K562 (cell line): Measurements from ENCODE around the gene CCDC88C. TPM values are rescaled to one million over a fixed set of nuclear protein-coding genes. Genes with fewer than 3 reads are reported as not detected.

Experiments used
- ATAC-seq: fragments of 200-7000 bp; cut with Tn5 transposase; 3 replicates; pipeline ENCODE4 v1.9.1; 2020; ENCODE audit warnings: moderate library complexity
- BruUV-seq: library from RNA; stranded (reverse); fragments of 400-500 nt; replicated peaks from 2 replicates; lab custom pipeline; 2021; lab: Mats Ljungman, UMichigan
- CTCF ChIA-PET: fragments of 300-600 bp; formaldehyde crosslinking; extraction: SDS; loops from one replicate; lab custom pipeline; 2021; ENCODE audit warnings: low intra/inter-chr PET ratio; lab: Yijun Ruan, JAX
- POLR2A ChIA-PET: fragments of 300-600, 350-650 bp; sonication (Branson Sonifier 250); formaldehyde crosslinking; extraction: SDS; loops from one replicate; lab custom pipeline; 2021; ENCODE audit warnings: antibody characterized with exemption, inconsistent platforms; lab: Yijun Ruan, JAX
- DNase-seq, 4 experiments: peaks; one replicate each; pipeline versions ENCODE4 v3.0.0 to v3.0.0-alpha.2; 2011 to 2018; ENCODE audit warnings: low spot score in 3 of 4, mixed read lengths in 3 of 4; ENCODE audit errors: extremely low read depth in 1 of 4
- FAIRE-seq: peaks from 2 replicates; lab custom pipeline; 2011; peaks lifted over from hg19 to GRCh38; lab: Jason Lieb, UNC
- H2AFZ ChIP-seq: 2 replicates; pipeline ENCODE4 v1.6.0; 2011; ENCODE audit warnings: low read depth, low read length, control low read depth, inconsistent platforms
- H3K27ac ChIP-seq: fragments of 200-600 bp; 3 replicates; pipeline ENCODE4 v1.8.0; 2011; ENCODE audit warnings: low read depth, mild to moderate bottlenecking, control low read depth, inconsistent platforms, low read length, moderate library complexity, mixed read lengths; ENCODE audit errors: extremely low read depth
- H3K27me3 ChIP-seq, 2 experiments: fragments of 300-600 bp in 1 of 2; 2 replicates in 1 of 2; 3 replicates in 1 of 2; pipeline versions ENCODE4 v1.6.0 to v1.8.0; 2011; ENCODE audit warnings: inconsistent platforms in 2 of 2, low read length in 2 of 2, mild to moderate bottlenecking in 1 of 2, mixed read lengths in 1 of 2, moderate library complexity in 1 of 2; ENCODE audit not compliant: control insufficient read depth in 2 of 2, insufficient read depth in 2 of 2
- H3K36me3 ChIP-seq: fragments of 300-600 bp; 3 replicates; pipeline ENCODE4 v1.8.0; 2011; ENCODE audit warnings: mild to moderate bottlenecking, low read length, inconsistent platforms; ENCODE audit not compliant: control insufficient read depth, insufficient read depth
- H3K4me1 ChIP-seq, 2 experiments: fragments of 200-600 bp in 1 of 2; replicated peaks in 1 of 2; 2 replicates in 1 of 2; 3 replicates in 1 of 2; pipeline versions ENCODE4 v1.5.1 to v1.8.0; 2011; ENCODE audit warnings: inconsistent platforms in 2 of 2, low read length in 2 of 2, mild to moderate bottlenecking in 1 of 2, mixed read lengths in 1 of 2, moderate library complexity in 1 of 2; ENCODE audit not compliant: control insufficient read depth in 2 of 2, insufficient read depth in 2 of 2
- H3K4me2 ChIP-seq: 2 replicates; pipeline ENCODE4 v1.6.1; 2011; ENCODE audit warnings: low read length, control low read depth, inconsistent platforms, mixed read lengths; ENCODE audit not compliant: insufficient read depth
- H3K4me3 ChIP-seq: fragments of 200-600 bp; sonication (generic), shearing (Covaris generic); 2 replicates; pipeline ENCODE4 v1.5.1; 2016; ENCODE audit warnings: control low read depth, inconsistent platforms
- H3K79me2 ChIP-seq: fragments of 200-600 bp; 3 replicates; pipeline ENCODE4 v1.8.0; 2011; ENCODE audit warnings: low read length, inconsistent platforms; ENCODE audit not compliant: control insufficient read depth, insufficient read depth
- H3K9ac ChIP-seq, 2 experiments: 2 replicates each; pipeline versions ENCODE4 v1.6.0 to v1.6.1; 2011; ENCODE audit warnings: low read depth in 2 of 2, low read length in 2 of 2, control low read depth in 1 of 2, inconsistent platforms in 1 of 2, mild to moderate bottlenecking in 1 of 2, mixed read lengths in 1 of 2; ENCODE audit not compliant: insufficient read depth in 1 of 2
- H3K9me1 ChIP-seq: one replicate; pipeline ENCODE4 v1.6.0; 2011; ENCODE audit warnings: inconsistent platforms, mild to moderate bottlenecking, low read length, moderate library complexity; ENCODE audit not compliant: control insufficient read depth, insufficient read depth
- H3K9me3 ChIP-seq: replicated peaks from 2 replicates; pipeline ENCODE4 v1.5.1; 2011; ENCODE audit warnings: low read depth, low read length, inconsistent platforms; ENCODE audit not compliant: control insufficient read depth, insufficient read depth
- H4K20me1 ChIP-seq: replicated peaks from 2 replicates; pipeline ENCODE4 v1.6.1; 2011; ENCODE audit warnings: low read length, inconsistent platforms, mixed read lengths; ENCODE audit not compliant: control insufficient read depth, insufficient read depth
- GABPB1 ChIP-seq: sonication (generic); formaldehyde crosslinking; IDR thresholded peaks from 2 replicates; pipeline ENCODE4 v1.8.0; 2022; ENCODE audit warnings: mild to moderate bottlenecking, missing genetic modification reagents
- GTF2E2 ChIP-seq: fragments of 200-800 bp; sonication (Bioruptor generic); IDR thresholded peaks from 2 replicates; pipeline ENCODE4 v1.6.1; 2016; ENCODE audit warnings: missing genetic modification characterization, missing compliant biosample characterization
- IFI16 ChIP-seq: fragments of 250-450 bp; sonication (Bioruptor Pico); IDR thresholded peaks from 2 replicates; pipeline ENCODE4 v2.1.2; 2022; ENCODE audit warnings: mild to moderate bottlenecking, inconsistent platforms
- NBN ChIP-seq: fragments of 450-650 bp; IDR thresholded peaks from 2 replicates; pipeline ENCODE4 v1.6.1; 2016; ENCODE audit warnings: low read depth, mild to moderate bottlenecking
- PML ChIP-seq: IDR thresholded peaks from 2 replicates; pipeline ENCODE4 v1.6.1; 2012; ENCODE audit warnings: low read length, inconsistent platforms
- ZNF133 ChIP-seq: fragments of 250-450 bp; sonication (Bioruptor Pico); IDR thresholded peaks from 2 replicates; pipeline ENCODE4 v1.4.0; 2020; ENCODE audit warnings: mild to moderate bottlenecking
- WGBS: fragments of 100-300 bp; shearing (Covaris generic); methylation state at CpG from one replicate; pipeline ENCODE4 v1.1.6; 2016; ENCODE audit warnings: low coverage, mixed read lengths; ENCODE audit not compliant: insufficient coverage; ENCODE audit errors: missing lambda C conversion rate; 5-methylcytosine and 5-hydroxymethylcytosine counted together
- in situ Hi-C: fragments of 300-500 bp; cut with MboI; formaldehyde crosslinking; loops from 4 replicates; pipeline ENCODE4 v1.15.0; 2018; ENCODE audit warnings: inconsistent platforms, mixed read lengths
- intact Hi-C: fragments of 100-400 bp; cut with micrococcal nuclease; formaldehyde crosslinking; loops from 2 replicates; pipeline ENCODE4 v1.14.2; 2022
- polyA plus RNA-seq, 8 experiments: library from polyadenylated mRNA; depleted of rRNA in 4 of 8; stranded (reverse) in 5 of 8; unstranded in 3 of 8; fragments of >200 nt; fragmentation: Nextera tagmentation in 2 of 8; fragmentation: Illumina TruSeq in 1 of 8; extraction: Ambion mirVana in 2 of 8; extraction: Trizol in 1 of 8; gene quantifications; 2 replicates each; pipeline versions ENCODE4 v1.2.1 to v1.2.3, GENCODE V29; 2011 to 2014; ENCODE audit warnings: inconsistent platforms in 1 of 8, missing spikeins in 1 of 8
- total RNA-seq, 7 experiments: library from RNA; depleted of rRNA in 6 of 7; stranded (reverse); fragments of >200 nt in 6 of 7; fragmentation: Illumina TruSeq in 2 of 7; extraction: Trizol in 2 of 7; gene quantifications; 2 replicates each; pipeline versions ENCODE4 v1.2.1 to v1.2.3, GENCODE V29; 2011 to 2021; ENCODE audit warnings: low replicate concordance in 1 of 7
- TF ChIP-seq, protein P1 (sequence below): fragments of 450-650 bp; IDR thresholded peaks from 2 replicates; pipeline ENCODE4 v1.6.1; 2016; ENCODE audit warnings: missing biosample characterization, missing genetic modification characterization

The CCDC88C gene
- total and polyA plus RNA-seq, 9 of the 15 experiments (the other 6 are each of a cell fraction or from before 2014, with no cell fraction given): 0.62 to 22.5 (median 10.7) TPM

DNA sequence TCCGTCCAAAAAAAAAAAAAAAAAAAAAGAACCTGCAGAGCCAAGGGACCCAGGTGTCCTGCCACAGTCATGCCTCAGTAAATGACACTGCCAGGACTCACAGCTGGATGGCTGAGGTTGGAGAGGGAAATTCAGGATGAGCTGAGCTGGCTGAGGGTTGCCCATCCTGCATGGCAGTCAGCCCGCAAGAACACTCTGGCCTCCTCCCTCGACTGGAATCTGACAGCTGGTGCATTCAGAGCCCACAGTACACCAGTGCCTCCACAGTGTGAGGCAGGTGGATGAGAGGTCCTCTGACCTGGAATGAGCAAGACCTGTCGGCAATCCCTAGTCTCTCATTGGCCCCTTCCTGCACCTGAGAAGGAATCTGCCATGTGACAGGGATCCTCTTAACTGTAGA is 98.7 kb downstream of the CCDC88C start:
- Histone ChIP-seq H3K36me3 (peaks cover 66% of the 10 kb centered on the region; the same call in 1 of the 3 replicates), H3K9ac (no peak overlapping the region; a peak in 1 of 4 replicates), H3K4me2 (no peak overlapping the region), H4K20me1 (no peaks in the 10 kb centered on the region), H3K4me3 (no peak overlapping the region), H3K79me2 (no peaks in the 10 kb centered on the region), H2AFZ (no peak overlapping the region), H3K4me1 (peaks cover 3 to 9% of the 10 kb centered on the region in 2 experiments; a peak in 3 of 5 replicates), H3K27me3 (no peaks in the 10 kb centered on the region), H3K9me1 (peaks cover 3% of the 10 kb centered on the region), H3K27ac (no peak overlapping the region), H3K9me3 (no peaks in the 10 kb centered on the region)
- TF ChIP-seq GABPB1 (CRISPR knock-in tag): no peak
- TF ChIP-seq, protein P1, sequence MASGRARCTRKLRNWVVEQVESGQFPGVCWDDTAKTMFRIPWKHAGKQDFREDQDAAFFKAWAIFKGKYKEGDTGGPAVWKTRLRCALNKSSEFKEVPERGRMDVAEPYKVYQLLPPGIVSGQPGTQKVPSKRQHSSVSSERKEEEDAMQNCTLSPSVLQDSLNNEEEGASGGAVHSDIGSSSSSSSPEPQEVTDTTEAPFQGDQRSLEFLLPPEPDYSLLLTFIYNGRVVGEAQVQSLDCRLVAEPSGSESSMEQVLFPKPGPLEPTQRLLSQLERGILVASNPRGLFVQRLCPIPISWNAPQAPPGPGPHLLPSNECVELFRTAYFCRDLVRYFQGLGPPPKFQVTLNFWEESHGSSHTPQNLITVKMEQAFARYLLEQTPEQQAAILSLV: no peak
- TF ChIP-seq GTF2E2 (tag): no peak
- TF ChIP-seq IFI16 (CRISPR knock-in tag): no peak
- TF ChIP-seq ZNF133 (CRISPR knock-in tag): no peak
- no peak for TF ChIP-seq NBN
- TF ChIP-seq PML: no peak
- in situ Hi-C loops: no loop called here
- ChIA-PET CTCF (no interaction called here), POLR2A (no interaction called here)
- intact Hi-C loops: no loop called here
- 84% methylated on average over 3 of the region's 4 CpGs for WGBS
- FAIRE-seq (no peak), ATAC-seq (no peak), DNase-seq (no peak)
- BruUV-seq: no TSS peak
